H9 (cell line): ENCODE measurements around the gene NEURL1. TPM values are rescaled to one million over a fixed set of nuclear protein-coding genes. Genes with fewer than 3 reads are reported as not detected.

Source experiments
- DNase-seq: peaks from one replicate; pipeline ENCODE4 v3.0.0-alpha.2; 2017
- H2AFZ ChIP-seq: one replicate; pipeline ENCODE4 v1.6.1; 2013; ENCODE audit warnings: mild to moderate bottlenecking, low read length, control low read depth, moderate library complexity
- H2AK5ac ChIP-seq: 2 replicates; pipeline ENCODE4 v1.6.1; 2013; ENCODE audit warnings: low read length, control low read depth, mixed read lengths; ENCODE audit not compliant: insufficient read length
- H2BK120ac ChIP-seq: one replicate; pipeline ENCODE4 v1.6.1; 2013; ENCODE audit warnings: low read depth, mild to moderate bottlenecking, low read length, control low read depth, inconsistent platforms; ENCODE audit not compliant: poor library complexity, severe bottlenecking
- H2BK12ac ChIP-seq: 2 replicates; pipeline ENCODE4 v1.6.1; 2013; ENCODE audit warnings: low read length, control low read depth, mixed read lengths, low read depth; ENCODE audit not compliant: insufficient read length
- H2BK15ac ChIP-seq: 2 replicates; pipeline ENCODE4 v1.6.1; 2013; ENCODE audit warnings: low read depth, low read length, control low read depth
- H2BK20ac ChIP-seq: one replicate; pipeline ENCODE4 v1.6.1; 2013; ENCODE audit warnings: low read depth, mild to moderate bottlenecking, low read length, control low read depth, inconsistent platforms; ENCODE audit not compliant: poor library complexity, severe bottlenecking
- H2BK5ac ChIP-seq: 2 replicates; pipeline ENCODE4 v1.6.1; 2013; ENCODE audit warnings: low read length, control low read depth, mixed read lengths; ENCODE audit not compliant: insufficient read length
- H3K14ac ChIP-seq: 2 replicates; pipeline ENCODE4 v1.6.1; 2013; ENCODE audit warnings: low read length, control low read depth; ENCODE audit not compliant: insufficient read depth
- H3K18ac ChIP-seq: 2 replicates; pipeline ENCODE4 v1.6.1; 2013; ENCODE audit warnings: low read depth, mild to moderate bottlenecking, mixed read lengths, low read length, control low read depth; ENCODE audit not compliant: insufficient read length
- H3K23ac ChIP-seq: 2 replicates; pipeline ENCODE4 v1.6.1; 2013; ENCODE audit warnings: low read length, control low read depth, mixed read lengths, low read depth; ENCODE audit not compliant: insufficient read length
- H3K23me2 ChIP-seq: 2 replicates; pipeline ENCODE4 v1.6.1; 2013; ENCODE audit warnings: low read depth, mild to moderate bottlenecking, mixed read lengths, low read length, control low read depth; ENCODE audit not compliant: insufficient read length, poor library complexity, severe bottlenecking
- H3K27ac ChIP-seq: 2 replicates; pipeline ENCODE4 v1.5.1; 2013; ENCODE audit warnings: low read length, control low read depth, mixed read lengths, low read depth; ENCODE audit not compliant: insufficient read length
- H3K27me3 ChIP-seq: 2 replicates; pipeline ENCODE4 v1.6.1; 2013; ENCODE audit warnings: low read length, control low read depth, inconsistent platforms; ENCODE audit not compliant: insufficient read depth
- H3K4ac ChIP-seq: 2 replicates; pipeline ENCODE4 v1.6.1; 2013; ENCODE audit warnings: low read depth, mild to moderate bottlenecking, control low read depth, inconsistent platforms, low read length, moderate library complexity
- H3K4me1 ChIP-seq: 2 replicates; pipeline ENCODE4 v1.6.1; 2013; ENCODE audit warnings: low read length, control low read depth, inconsistent platforms; ENCODE audit not compliant: insufficient read depth
- H3K4me2 ChIP-seq: 2 replicates; pipeline ENCODE4 v1.6.1; 2013; ENCODE audit warnings: low read length, control low read depth, mixed read lengths; ENCODE audit not compliant: insufficient read length, insufficient read depth
- H3K56ac ChIP-seq: 2 replicates; pipeline ENCODE4 v1.6.1; 2013; ENCODE audit warnings: low read depth, mild to moderate bottlenecking, mixed read lengths, low read length, control low read depth; ENCODE audit not compliant: insufficient read length
- H3K79me1 ChIP-seq: 2 replicates; pipeline ENCODE4 v1.6.1; 2013; ENCODE audit warnings: low read depth, mild to moderate bottlenecking, moderate library complexity, low read length, control low read depth, inconsistent platforms; ENCODE audit not compliant: insufficient read depth, poor library complexity, severe bottlenecking
- H3K79me2 ChIP-seq: 2 replicates; pipeline ENCODE4 v1.6.1; 2013; ENCODE audit warnings: low read length, control low read depth, inconsistent platforms; ENCODE audit not compliant: insufficient read depth
- H3K9ac ChIP-seq: 2 replicates; pipeline ENCODE4 v1.6.1; 2013; ENCODE audit warnings: low read length, control low read depth, mixed read lengths; ENCODE audit not compliant: insufficient read length; ENCODE audit errors: extremely low read depth
- H3K9me3 ChIP-seq: one replicate; pipeline ENCODE4 v1.6.1; 2013; ENCODE audit warnings: low read depth, low read length, inconsistent platforms; ENCODE audit not compliant: control insufficient read depth
- H3T11ph ChIP-seq: one replicate; pipeline ENCODE4 v1.6.1; 2013; ENCODE audit warnings: mild to moderate bottlenecking, low read length, control low read depth, inconsistent platforms
- H4K20me1 ChIP-seq: one replicate; pipeline ENCODE4 v1.6.1; 2013; ENCODE audit not compliant: control insufficient read depth, insufficient read length, insufficient read depth
- H4K5ac ChIP-seq: 2 replicates; pipeline ENCODE4 v1.6.1; 2013; ENCODE audit warnings: low read depth, mild to moderate bottlenecking, mixed read lengths, low read length, control low read depth; ENCODE audit not compliant: insufficient read length
- H4K8ac ChIP-seq: replicated peaks from 2 replicates; pipeline ENCODE4 v1.6.1; 2013; ENCODE audit warnings: low read length, control low read depth, mixed read lengths, low read depth; ENCODE audit not compliant: insufficient read length
- H4K91ac ChIP-seq: 2 replicates; pipeline ENCODE4 v1.6.1; 2013; ENCODE audit warnings: low read depth, mild to moderate bottlenecking, moderate library complexity, mixed read lengths, low read length, control low read depth; ENCODE audit not compliant: insufficient read length
- H3K27ac Mint-ChIP-seq, 3 experiments: 2 replicates in 2 of 3; 3 replicates in 1 of 3; pipeline ENCODE4 v1.8.0; 2020 to 2021; ENCODE audit warnings: mixed read lengths in 3 of 3, mild to moderate bottlenecking in 1 of 3, moderate library complexity in 1 of 3
- H3K27me3 Mint-ChIP-seq: 2 replicates; pipeline ENCODE4 v1.8.0; 2021; ENCODE audit warnings: low read depth, mild to moderate bottlenecking, moderate library complexity, mixed read lengths
- H3K36me3 Mint-ChIP-seq, 3 experiments: 2 replicates in 2 of 3; 3 replicates in 1 of 3; pipeline ENCODE4 v1.8.0; 2020 to 2021; ENCODE audit warnings: low read depth in 3 of 3, mixed read lengths in 3 of 3; ENCODE audit not compliant: insufficient read depth in 1 of 3
- H3K4me1 Mint-ChIP-seq, 2 experiments: 2 replicates each; pipeline ENCODE4 v1.8.0; 2020; ENCODE audit warnings: mixed read lengths in 2 of 2
- H3K4me3 Mint-ChIP-seq, 2 experiments: 2 replicates in 1 of 2; 3 replicates in 1 of 2; pipeline ENCODE4 v1.8.0; 2020 to 2021; ENCODE audit warnings: mild to moderate bottlenecking in 2 of 2, mixed read lengths in 2 of 2, moderate library complexity in 1 of 2
- H3K9me3 Mint-ChIP-seq, 2 experiments: 2 replicates in 1 of 2; 3 replicates in 1 of 2; pipeline ENCODE4 v1.8.0; 2020; ENCODE audit warnings: mild to moderate bottlenecking in 2 of 2, mixed read lengths in 2 of 2, moderate library complexity in 1 of 2
- CTCF ChIP-seq: fragments of 200-600 bp; sonication (generic); conservative IDR thresholded peaks from 3 replicates; pipeline ENCODE4 v1.8.0; 2021; ENCODE audit warnings: antibody characterized with exemption, mild to moderate bottlenecking
- WGBS: extraction: QIAGEN DNeasy Blood & Tissue Kit; methylation state at CpG from one replicate; pipeline ENCODE4 v1.1.7; 2013; ENCODE audit warnings: missing lambda C conversion rate, low lambda C conversion rate, mixed read lengths; ENCODE audit not compliant: insufficient read length; ENCODE audit errors: extremely low coverage; 5-methylcytosine and 5-hydroxymethylcytosine counted together
- total RNA-seq: library from RNA; stranded (reverse); gene quantifications from 2 replicates; pipeline ENCODE4 v1.2.1, GENCODE V29; 2021

Gene NEURL1
- total RNA-seq, 1 experiment from 2014 or later: 1.2 TPM

- Mint-ChIP-seq H3K4me3 (no peak overlapping the region), H3K27me3 (peaks cover 9% of the 10 kb centered on the region), H3K36me3 (no peaks in the 10 kb centered on the region), H3K4me1 (peaks cover 3% of the 10 kb centered on the region in 2 experiments; a peak in 1 of 4 replicates), H3K9me3 (no peaks in the 10 kb centered on the region), H3K27ac (no peak overlapping the region)
- H2AK5ac ChIP-seq: no peak overlapping the region
- H3K4me2 ChIP-seq: no peak overlapping the region
- H3T11ph ChIP-seq: no peak overlapping the region
- no peaks in the 10 kb centered on the region for H3K23me2 ChIP-seq
- no peak for DNase-seq
- H2BK15ac ChIP-seq: no peak overlapping the region
- H3K18ac ChIP-seq: no peak overlapping the region
- no peaks in the 10 kb centered on the region for H3K4me1 ChIP-seq
- no peak overlapping the region for H4K5ac ChIP-seq
- H3K23ac ChIP-seq: no peak overlapping the region
- no peak overlapping the region for H3K4ac ChIP-seq
- H3K9me3 ChIP-seq: no peaks in the 10 kb centered on the region
- WGBS: no CpG with 5 or more reads among the region's 14 CpGs
- no peaks in the 10 kb centered on the region for H3K79me2 ChIP-seq
- H4K20me1 ChIP-seq: no peaks in the 10 kb centered on the region
- H3K14ac ChIP-seq: no peak overlapping the region
- TF ChIP-seq CTCF: no peak
- H3K9ac ChIP-seq: no peak overlapping the region
- no peak overlapping the region for H2AFZ ChIP-seq
- H3K27ac ChIP-seq: no peak overlapping the region
- H4K8ac ChIP-seq: no peak overlapping the region
- H3K56ac ChIP-seq: no peak overlapping the region
- H2BK12ac ChIP-seq: no peak overlapping the region
- no peak overlapping the region for H2BK20ac ChIP-seq
- no peaks in the 10 kb centered on the region for H3K27me3 ChIP-seq
- H2BK5ac ChIP-seq: no peak overlapping the region
- H4K91ac ChIP-seq: no peak overlapping the region
- no peaks in the 10 kb centered on the region for H3K79me1 ChIP-seq
- no peak overlapping the region for H2BK120ac ChIP-seq
Measured at GRCh38 chr10:103465411-103466179, 27.9 kb upstream of the NEURL1 start.
